Smooth muscle cell (in vitro differentiated cells): Measurements from ENCODE around the gene ART5. TPM values are rescaled to one million over a fixed set of nuclear protein-coding genes. Genes with fewer than 3 reads are reported as not detected.

Experiments used
- DNase-seq: peaks from one replicate; lab custom pipeline; 2025; ENCODE audit not compliant: unreplicated experiment; lab: John Stamatoyannopoulos, UW
- H2AFZ ChIP-seq: fragments of 200-600 bp; sonication (generic); 2 replicates; pipeline ENCODE4 v1.6.0; 2016; ENCODE audit warnings: antibody characterized with exemption, low read depth, mild to moderate bottlenecking
- H3F3A ChIP-seq: fragments of 200-600 bp; sonication (generic); 2 replicates; pipeline ENCODE4 v1.6.0; 2017; ENCODE audit warnings: antibody characterized with exemption, low read depth
- H3K27ac ChIP-seq: fragments of 200-600 bp; sonication (generic); 2 replicates; pipeline ENCODE4 v1.5.1; 2016; ENCODE audit warnings: low read depth, mild to moderate bottlenecking
- H3K27me3 ChIP-seq: fragments of 200-600 bp; sonication (generic); 2 replicates; pipeline ENCODE4 v1.6.1; 2016; ENCODE audit warnings: low read depth, mild to moderate bottlenecking
- H3K36me3 ChIP-seq: fragments of 200-600 bp; sonication (generic); 2 replicates; pipeline ENCODE4 v1.5.1; 2016; ENCODE audit warnings: low read depth
- H3K4me1 ChIP-seq: fragments of 200-600 bp; sonication (generic); 2 replicates; pipeline ENCODE4 v1.5.1; 2016; ENCODE audit warnings: low read depth
- H3K4me2 ChIP-seq: fragments of 200-600 bp; sonication (generic); 2 replicates; pipeline ENCODE4 v1.6.0; 2016; ENCODE audit warnings: mild to moderate bottlenecking
- H3K4me3 ChIP-seq: fragments of 200-600 bp; sonication (generic); 2 replicates; pipeline ENCODE4 v1.5.1; 2016; ENCODE audit warnings: mild to moderate bottlenecking
- H3K79me2 ChIP-seq: fragments of 200-600 bp; sonication (generic); 2 replicates; pipeline ENCODE4 v1.6.0; 2016; ENCODE audit warnings: low read depth, mild to moderate bottlenecking
- H3K9ac ChIP-seq: fragments of 200-600 bp; sonication (generic); 2 replicates; pipeline ENCODE4 v1.6.0; 2016; ENCODE audit warnings: low read depth
- H3K9me3 ChIP-seq: fragments of 200-600 bp; sonication (generic); replicated peaks from 2 replicates; pipeline ENCODE4 v1.5.1; 2016; ENCODE audit warnings: low read depth
- H4K20me1 ChIP-seq: fragments of 200-600 bp; sonication (generic); 2 replicates; pipeline ENCODE4 v1.6.0; 2016; ENCODE audit warnings: low read depth
- CTCF ChIP-seq: fragments of 200-600 bp; sonication (generic); IDR thresholded peaks from 2 replicates; pipeline ENCODE4 v1.5.1; 2017; ENCODE audit warnings: borderline replicate concordance, mild to moderate bottlenecking, antibody characterized with exemption; ENCODE audit not compliant: insufficient read depth, poor library complexity, severe bottlenecking
- WGBS: methylation state at CpG from one replicate; pipeline ENCODE4 v1.1.7; 2016; ENCODE audit warnings: low lambda C conversion rate; 5-methylcytosine and 5-hydroxymethylcytosine counted together
- polyA plus RNA-seq: library from polyadenylated mRNA; unstranded; fragments of >200 nt; fragmentation: Nextera tagmentation; extraction: Ambion mirVana; gene quantifications from 2 replicates; pipeline ENCODE4 v1.2.1, GENCODE V29; 2016
- total RNA-seq: library from RNA; depleted of rRNA; stranded (reverse); fragments of >200 nt; gene quantifications from 2 replicates; pipeline ENCODE4 v1.2.3, GENCODE V29; 2014

Gene ART5
- total and polyA plus RNA-seq, 2 experiments from 2014 or later, result 3.5 to 5.2 TPM

DNA sequence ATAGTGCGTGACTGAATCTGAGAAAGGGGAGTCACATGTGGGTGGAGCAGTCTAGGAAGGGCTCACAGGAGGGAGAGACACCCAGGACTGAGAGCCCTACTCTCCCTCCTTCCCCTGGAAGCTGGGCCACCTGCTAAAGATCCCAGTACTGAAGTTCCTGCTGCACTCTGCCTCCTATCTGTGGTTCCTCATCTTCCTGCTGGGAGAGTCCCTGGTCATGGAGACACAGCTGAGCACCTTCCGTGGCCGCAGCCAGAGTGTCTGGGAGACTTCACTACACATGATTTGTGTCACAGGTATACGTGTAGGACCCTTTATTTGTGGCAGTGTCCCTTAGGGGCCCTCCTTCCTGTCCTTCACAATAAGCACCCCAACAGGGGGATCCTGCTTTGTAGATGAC lies 19.3 kb downstream of the ART5 start:
- no peaks in the 10 kb centered on the region for H3F3A ChIP-seq
- no peak for TF ChIP-seq CTCF
- H4K20me1 ChIP-seq, result no peaks in the 10 kb centered on the region
- H3K27me3 ChIP-seq, result no peaks in the 10 kb centered on the region
- H3K36me3 ChIP-seq, result no peaks in the 10 kb centered on the region
- H3K4me1 ChIP-seq, result no peaks in the 10 kb centered on the region
- DNase-seq, result no peak
- no peaks in the 10 kb centered on the region for H3K9me3 ChIP-seq
- no peak overlapping the region for H3K27ac ChIP-seq
- WGBS, result 69% methylated on average over 4 of the region's 4 CpGs
- H3K4me3 ChIP-seq, result no peak overlapping the region
- H2AFZ ChIP-seq, result no peak overlapping the region
- H3K79me2 ChIP-seq, result no peaks in the 10 kb centered on the region
- H3K4me2 ChIP-seq, result no peak overlapping the region
- no peak overlapping the region for H3K9ac ChIP-seq

DNA sequence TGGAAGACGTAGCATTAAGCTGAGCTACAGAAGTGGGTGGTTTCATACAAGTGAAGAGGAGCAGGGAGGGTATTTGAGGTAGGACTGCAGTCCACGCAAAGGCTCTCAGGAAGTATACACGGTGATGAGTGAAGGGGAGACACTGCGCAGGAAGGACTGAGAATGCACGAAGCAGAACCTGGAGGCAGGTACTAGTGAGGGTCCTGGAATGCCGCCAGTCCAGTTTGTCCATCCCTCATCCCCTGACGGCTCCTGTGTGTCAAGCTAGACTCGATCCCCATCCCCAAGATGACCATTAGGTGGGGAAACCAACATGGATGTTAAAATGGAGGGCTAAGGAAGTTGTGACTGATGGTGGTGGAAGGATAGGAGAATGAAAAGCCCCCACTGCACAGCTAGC lies 23.8 kb downstream of the ART5 start:
- Histone ChIP-seq H3K27me3 (no peaks in the 10 kb centered on the region), H3K27ac (no peak overlapping the region), H3K4me1 (no peaks in the 10 kb centered on the region), H3K79me2 (no peaks in the 10 kb centered on the region), H3K36me3 (no peaks in the 10 kb centered on the region), H3K9me3 (no peaks in the 10 kb centered on the region), H3K4me2 (no peak overlapping the region), H3K9ac (no peak overlapping the region), H4K20me1 (no peaks in the 10 kb centered on the region), H3F3A (no peaks in the 10 kb centered on the region), H3K4me3 (no peak overlapping the region), H2AFZ (no peak overlapping the region)
- 67% methylated on average over 8 of the region's 8 CpGs for WGBS
- TF ChIP-seq CTCF, result no peak
- no peak for DNase-seq

GRCh38 chr11:3616721-3617460 lies 24.9 kb downstream of the ART5 start:
- no peaks in the 10 kb centered on the region for H3K36me3 ChIP-seq
- DNase-seq, result no peak
- H3K4me2 ChIP-seq, result no peak overlapping the region
- no peak overlapping the region for H3K9ac ChIP-seq
- H3K79me2 ChIP-seq, result no peaks in the 10 kb centered on the region
- no peaks in the 10 kb centered on the region for H3F3A ChIP-seq
- TF ChIP-seq CTCF, result no peak
- no peak overlapping the region for H3K4me3 ChIP-seq
- no peaks in the 10 kb centered on the region for H4K20me1 ChIP-seq
- H3K27ac ChIP-seq, result no peak overlapping the region
- WGBS, result 91% methylated on average over 24 of the region's 25 CpGs
- no peaks in the 10 kb centered on the region for H3K27me3 ChIP-seq
- no peaks in the 10 kb centered on the region for H3K9me3 ChIP-seq
- H3K4me1 ChIP-seq, result no peaks in the 10 kb centered on the region
- H2AFZ ChIP-seq, result no peak overlapping the region

DNA sequence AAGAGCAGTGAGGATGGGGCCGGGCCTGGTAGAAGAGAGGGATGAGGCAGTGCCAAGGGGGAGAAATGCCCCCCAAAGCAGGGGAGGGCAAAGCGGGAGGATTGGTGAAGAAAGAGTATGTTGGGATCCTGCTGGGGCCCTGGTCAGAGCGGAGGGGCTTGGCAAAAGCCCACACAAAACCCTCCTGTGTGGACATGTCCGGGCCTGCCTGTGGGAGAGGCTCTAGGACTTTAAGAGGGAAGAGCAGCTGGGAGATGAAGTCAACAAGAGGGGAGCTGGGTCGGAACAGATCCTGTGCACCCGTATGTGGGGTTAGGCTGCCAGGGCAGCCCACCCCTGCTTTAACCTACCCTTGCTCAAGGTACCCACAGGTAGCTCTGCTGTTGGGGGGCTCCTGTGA lies 25.8 kb downstream of the ART5 start:
- H3K4me2 ChIP-seq, result no peak overlapping the region
- no peak for TF ChIP-seq CTCF
- H3F3A ChIP-seq, result no peaks in the 10 kb centered on the region
- no peaks in the 10 kb centered on the region for H3K27me3 ChIP-seq
- peak overlapping the region; percentile 72 for H2AFZ ChIP-seq
- H3K27ac ChIP-seq, result no peak overlapping the region
- H3K4me1 ChIP-seq, result no peaks in the 10 kb centered on the region
- WGBS, result 89% methylated on average over 6 of the region's 6 CpGs
- H3K79me2 ChIP-seq, result no peaks in the 10 kb centered on the region
- peak overlapping the region; percentile 39 for H3K9ac ChIP-seq
- DNase-seq, result no peak
- no peaks in the 10 kb centered on the region for H3K36me3 ChIP-seq
- no peak overlapping the region for H3K4me3 ChIP-seq
- no peaks in the 10 kb centered on the region for H4K20me1 ChIP-seq
- H3K9me3 ChIP-seq, result no peaks in the 10 kb centered on the region
